Measurements from ENCODE around the gene MITF. TPM values are rescaled to one million over a fixed set of nuclear protein-coding genes. Genes with fewer than 3 reads are reported as not detected.

Gene MITF
- total RNA-seq, 2 experiments from 2014 or later, result not detected

DNA sequence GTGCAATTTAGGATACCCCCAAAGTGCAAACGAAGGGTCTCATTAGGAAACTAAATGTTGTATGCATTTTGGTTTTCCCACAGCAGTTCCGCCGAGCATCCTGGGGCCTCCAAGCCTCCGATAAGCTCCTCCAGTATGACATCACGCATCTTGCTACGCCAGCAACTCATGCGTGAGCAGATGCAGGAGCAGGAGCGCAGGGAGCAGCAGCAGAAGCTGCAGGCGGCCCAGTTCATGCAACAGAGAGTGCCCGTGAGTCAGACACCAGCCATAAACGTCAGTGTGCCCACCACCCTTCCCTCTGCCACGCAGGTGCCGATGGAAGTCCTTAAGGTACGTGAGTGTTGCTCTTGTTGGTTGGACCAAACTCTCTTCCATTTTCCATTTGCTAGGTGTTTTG, 139.8 kb downstream of the MITF start:
- H3K4me1 ChIP-seq (ENCODE audit: insufficient read depth, low read length, poor library complexity, severe bottlenecking), result no peaks in the 10 kb centered on the region
- H4K20me1 ChIP-seq (ENCODE audit: insufficient read depth, low read length), result no peaks in the 10 kb centered on the region
- no peak overlapping the region for H3K27ac ChIP-seq (ENCODE audit: low read depth, low read length, poor library complexity, severe bottlenecking)
- ChIA-PET POLR2A (interaction anchor here (1.0 kb wide), 1 partner anchor 18 kb away, joined by 3 read pairs; no protein-coding TSS in a partner anchor), CTCF (ENCODE audit: unreplicated experiment) (no interaction called here)
- H3K4me2 ChIP-seq (ENCODE audit: low read length), result no peak overlapping the region
- no peak for DNase-seq (ENCODE audit: low spot score)
- no peaks in the 10 kb centered on the region for H3K79me2 ChIP-seq (ENCODE audit: insufficient read depth, low read depth, low read length)
- TF ChIP-seq, protein P1, sequence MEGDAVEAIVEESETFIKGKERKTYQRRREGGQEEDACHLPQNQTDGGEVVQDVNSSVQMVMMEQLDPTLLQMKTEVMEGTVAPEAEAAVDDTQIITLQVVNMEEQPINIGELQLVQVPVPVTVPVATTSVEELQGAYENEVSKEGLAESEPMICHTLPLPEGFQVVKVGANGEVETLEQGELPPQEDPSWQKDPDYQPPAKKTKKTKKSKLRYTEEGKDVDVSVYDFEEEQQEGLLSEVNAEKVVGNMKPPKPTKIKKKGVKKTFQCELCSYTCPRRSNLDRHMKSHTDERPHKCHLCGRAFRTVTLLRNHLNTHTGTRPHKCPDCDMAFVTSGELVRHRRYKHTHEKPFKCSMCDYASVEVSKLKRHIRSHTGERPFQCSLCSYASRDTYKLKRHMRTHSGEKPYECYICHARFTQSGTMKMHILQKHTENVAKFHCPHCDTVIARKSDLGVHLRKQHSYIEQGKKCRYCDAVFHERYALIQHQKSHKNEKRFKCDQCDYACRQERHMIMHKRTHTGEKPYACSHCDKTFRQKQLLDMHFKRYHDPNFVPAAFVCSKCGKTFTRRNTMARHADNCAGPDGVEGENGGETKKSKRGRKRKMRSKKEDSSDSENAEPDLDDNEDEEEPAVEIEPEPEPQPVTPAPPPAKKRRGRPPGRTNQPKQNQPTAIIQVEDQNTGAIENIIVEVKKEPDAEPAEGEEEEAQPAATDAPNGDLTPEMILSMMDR (conservative IDR thresholded peaks at IDR 0.05; ENCODE audit: low read length), result no peak
- TF ChIP-seq EZH2phosphoT487 (IDR thresholded peaks at IDR 0.05; ENCODE audit: borderline replicate concordance, low read depth, low read length), result no peak
- H3K36me3 ChIP-seq (ENCODE audit: insufficient read depth, low read length), result no peaks in the 10 kb centered on the region
- H2AFZ ChIP-seq (ENCODE audit: low read length), result no peak overlapping the region
- intact Hi-C loops (cut with micrococcal nuclease; ENCODE audit: unreplicated experiment), result no loop called here
- BruUV-seq (replicated peaks), result no TSS peak
- no peaks in the 10 kb centered on the region for H3K9me3 ChIP-seq (ENCODE audit: low read length)
- no peak overlapping the region for H3K4me3 ChIP-seq (ENCODE audit: low read depth, low read length, poor library complexity, severe bottlenecking)
- H3K9me2 ChIP-seq (ENCODE audit: insufficient read depth, low read length), result no peaks in the 10 kb centered on the region

DNA sequence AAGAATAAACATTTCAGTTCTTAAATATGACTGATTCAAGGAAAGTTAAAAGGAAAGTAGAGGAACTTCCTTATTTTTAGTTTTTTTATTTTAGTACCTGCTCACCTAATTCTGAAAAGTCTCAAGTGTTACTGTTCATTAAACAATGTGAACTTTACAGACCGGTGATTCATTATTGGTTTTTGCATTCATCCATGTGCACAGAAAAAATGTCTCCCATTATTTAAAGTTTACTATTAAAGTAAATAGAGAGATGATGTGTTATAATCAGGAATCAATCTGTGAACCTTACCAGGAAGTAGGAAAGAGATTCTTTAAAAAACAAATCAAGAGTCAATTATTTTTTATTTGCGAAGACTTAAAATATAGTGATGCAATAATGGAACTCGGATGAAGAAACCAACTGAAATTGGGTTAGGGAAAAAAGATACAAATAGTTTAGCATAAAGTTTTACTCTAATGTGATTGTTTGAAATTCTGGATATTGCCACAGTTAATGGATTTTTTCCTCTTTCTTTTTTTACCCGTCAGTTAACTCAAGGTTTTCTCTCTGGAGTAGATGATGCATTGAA, 140.9 kb downstream of the MITF start:
- Histone ChIP-seq H3K79me2 (ENCODE audit: insufficient read depth, low read depth, low read length) (no peaks in the 10 kb centered on the region), H3K4me2 (ENCODE audit: low read length) (no peak overlapping the region), H3K4me3 (ENCODE audit: low read depth, low read length, poor library complexity, severe bottlenecking) (no peak overlapping the region), H3K9me2 (ENCODE audit: insufficient read depth, low read length) (no peaks in the 10 kb centered on the region), H4K20me1 (ENCODE audit: insufficient read depth, low read length) (no peaks in the 10 kb centered on the region), H3K36me3 (ENCODE audit: insufficient read depth, low read length) (no peaks in the 10 kb centered on the region), H3K27ac (ENCODE audit: low read depth, low read length, poor library complexity, severe bottlenecking) (no peak overlapping the region), H2AFZ (ENCODE audit: low read length) (0 out of 2 replicates have a peak overlapping the region, but pooled peaks have one; percentile 12), H3K4me1 (ENCODE audit: insufficient read depth, low read length, poor library complexity, severe bottlenecking) (no peaks in the 10 kb centered on the region), H3K9me3 (ENCODE audit: low read length) (no peaks in the 10 kb centered on the region)
- ChIA-PET POLR2A (no interaction called here), CTCF (ENCODE audit: unreplicated experiment) (no interaction called here)
- no TSS peak for BruUV-seq (replicated peaks)
- DNase-seq (ENCODE audit: low spot score), result no peak
- intact Hi-C loops (cut with micrococcal nuclease; ENCODE audit: unreplicated experiment), result no loop called here
- TF ChIP-seq, protein P1 (conservative IDR thresholded peaks at IDR 0.05; ENCODE audit: low read length), result no peak
- TF ChIP-seq EZH2phosphoT487 (IDR thresholded peaks at IDR 0.05; ENCODE audit: borderline replicate concordance, low read depth, low read length), result no peak

DNA sequence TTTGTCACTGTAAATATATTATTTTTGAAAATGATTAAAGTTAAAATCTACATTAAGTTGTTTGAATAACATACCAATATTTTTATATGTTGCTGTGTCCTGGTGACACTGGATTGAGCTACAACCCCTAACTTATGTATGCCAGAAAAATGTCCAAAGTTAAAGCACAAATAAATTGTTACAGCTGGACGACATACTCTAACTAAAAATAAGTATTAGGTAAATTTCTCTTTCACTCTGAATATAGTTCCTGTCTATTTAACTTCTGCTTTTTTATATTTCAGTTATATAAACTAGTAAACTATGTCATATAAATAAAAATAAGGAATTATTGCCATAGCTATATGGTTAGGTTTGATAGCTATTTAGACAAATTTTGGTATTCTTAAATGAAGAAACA, 141.8 kb downstream of the MITF start:
- H3K4me3 ChIP-seq (ENCODE audit: low read depth, low read length, poor library complexity, severe bottlenecking), result no peak overlapping the region
- BruUV-seq (replicated peaks), result no TSS peak
- CTCF ChIA-PET (ENCODE audit: unreplicated experiment), result no interaction called here

More for the DNA sequence above, 141.8 kb downstream of the MITF start:
- Histone ChIP-seq H2AFZ (ENCODE audit: low read length) (no peak overlapping the region), H3K9me2 (ENCODE audit: insufficient read depth, low read length) (no peaks in the 10 kb centered on the region), H3K4me2 (ENCODE audit: low read length) (no peak overlapping the region), H3K27ac (ENCODE audit: low read depth, low read length, poor library complexity, severe bottlenecking) (no peak overlapping the region), H3K4me1 (ENCODE audit: insufficient read depth, low read length, poor library complexity, severe bottlenecking) (no peaks in the 10 kb centered on the region), H3K36me3 (ENCODE audit: insufficient read depth, low read length) (no peaks in the 10 kb centered on the region), H3K9me3 (ENCODE audit: low read length) (no peaks in the 10 kb centered on the region), H4K20me1 (ENCODE audit: insufficient read depth, low read length) (no peaks in the 10 kb centered on the region), H3K79me2 (ENCODE audit: insufficient read depth, low read depth, low read length) (no peaks in the 10 kb centered on the region)
- TF ChIP-seq, protein P1 (conservative IDR thresholded peaks at IDR 0.05; ENCODE audit: low read length), result no peak
- no peak for TF ChIP-seq EZH2phosphoT487 (IDR thresholded peaks at IDR 0.05; ENCODE audit: borderline replicate concordance, low read depth, low read length)
- intact Hi-C loops (cut with micrococcal nuclease; ENCODE audit: unreplicated experiment), result no loop called here
- POLR2A ChIA-PET, result interaction anchor here (0.7 kb wide), 1 partner anchor 350 kb away, joined by 4 read pairs; no protein-coding TSS in a partner anchor
- DNase-seq (ENCODE audit: low spot score), result no peak
